Breast epithelium (tissue), 3 donors: ENCODE measurements around the gene GCKR.

Experiments used
- POLR2A ChIP-seq: fragments of 450-650 bp; IDR thresholded peaks from one replicate; pipeline ENCODE4 v1.6.1; 2016; ENCODE audit warnings: antibody characterized with exemption, mild to moderate bottlenecking, moderate library complexity
- TF ChIP-seq, protein P1 (sequence below), 3 donors: fragments of 450-650 bp; IDR thresholded peaks; one replicate each; pipeline ENCODE4 v1.5.1; 2016 to 2017; ENCODE audit warnings: antibody characterized with exemption in 3 of 3, mild to moderate bottlenecking in 3 of 3, moderate library complexity in 3 of 3

DNA sequence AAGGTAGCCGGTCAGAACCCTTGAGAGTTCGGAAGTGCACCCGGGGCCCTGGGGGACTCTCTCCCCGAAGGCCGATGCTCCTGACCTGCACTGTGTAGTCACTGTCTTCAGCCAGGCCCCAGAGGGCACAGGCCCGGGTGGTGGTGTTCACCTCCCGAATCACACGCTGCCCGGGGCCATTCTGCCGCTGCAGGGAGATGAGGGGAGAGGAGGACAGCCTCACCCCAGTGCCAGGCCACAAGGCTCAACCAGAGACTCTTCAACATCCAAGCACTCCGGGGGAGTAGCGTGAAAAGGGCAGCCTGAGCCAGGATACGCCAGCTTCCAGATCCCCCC is 2.7 kb upstream of the GCKR start:
- no peak for TF ChIP-seq POLR2A
- TF ChIP-seq, protein P1, sequence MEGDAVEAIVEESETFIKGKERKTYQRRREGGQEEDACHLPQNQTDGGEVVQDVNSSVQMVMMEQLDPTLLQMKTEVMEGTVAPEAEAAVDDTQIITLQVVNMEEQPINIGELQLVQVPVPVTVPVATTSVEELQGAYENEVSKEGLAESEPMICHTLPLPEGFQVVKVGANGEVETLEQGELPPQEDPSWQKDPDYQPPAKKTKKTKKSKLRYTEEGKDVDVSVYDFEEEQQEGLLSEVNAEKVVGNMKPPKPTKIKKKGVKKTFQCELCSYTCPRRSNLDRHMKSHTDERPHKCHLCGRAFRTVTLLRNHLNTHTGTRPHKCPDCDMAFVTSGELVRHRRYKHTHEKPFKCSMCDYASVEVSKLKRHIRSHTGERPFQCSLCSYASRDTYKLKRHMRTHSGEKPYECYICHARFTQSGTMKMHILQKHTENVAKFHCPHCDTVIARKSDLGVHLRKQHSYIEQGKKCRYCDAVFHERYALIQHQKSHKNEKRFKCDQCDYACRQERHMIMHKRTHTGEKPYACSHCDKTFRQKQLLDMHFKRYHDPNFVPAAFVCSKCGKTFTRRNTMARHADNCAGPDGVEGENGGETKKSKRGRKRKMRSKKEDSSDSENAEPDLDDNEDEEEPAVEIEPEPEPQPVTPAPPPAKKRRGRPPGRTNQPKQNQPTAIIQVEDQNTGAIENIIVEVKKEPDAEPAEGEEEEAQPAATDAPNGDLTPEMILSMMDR (IDR thresholded peaks at IDR 0.05): no peak
